CD4-positive, alpha-beta T cell treated with Interleukin-4 for 1 hour (primary cell): ENCODE results near the gene ITGB5.
A peak's percentile ranks its signal among the peaks of the same experiment; 100 is the strongest.
"Not testable (repeated sequence)": the region's sequence is repeated elsewhere in the genome, so short reads cannot be mapped to it uniquely, and the experiment has no call there.

Experiments
- DNase-seq, 2 donors: peaks; one replicate each; pipeline ENCODE4 v3.0.0-alpha.2; 2020 to 2022

The ITGB5 gene

GRCh38 chr3:124769462-124769861, 117.7 kb downstream of the ITGB5 start:
- DNase-seq = no peak

GRCh38 chr3:124768812-124769211, 118.4 kb downstream of the ITGB5 start:
- DNase-seq = no peak

- no peak for DNase-seq
Measured at GRCh38 chr3:124767691-124768090, 119.5 kb downstream of the ITGB5 start.

- DNase-seq = no peak
Measured at GRCh38 chr3:124767264-124767663, 119.9 kb downstream of the ITGB5 start.

GRCh38 chr3:124766113-124767095, 120.8 kb downstream of the ITGB5 start:
- DNase-seq = no peak

- DNase-seq = no peak
Measured at GRCh38 chr3:124765197-124765840, 121.8 kb downstream of the ITGB5 start.

- DNase-seq = no peak
Measured at GRCh38 chr3:124764746-124765145, 122.4 kb downstream of the ITGB5 start.

GRCh38 chr3:124763644-124764358, 123.4 kb downstream of the ITGB5 start:
- DNase-seq = no peak

GRCh38 chr3:124763206-124763605, 124.0 kb downstream of the ITGB5 start:
- DNase-seq = no peak

- no peak for DNase-seq
Measured at GRCh38 chr3:124762661-124763011, 124.5 kb downstream of the ITGB5 start.

- no peak for DNase-seq
Measured at GRCh38 chr3:124761935-124762660, 125.1 kb downstream of the ITGB5 start.

GRCh38 chr3:124761250-124761796, 125.8 kb downstream of the ITGB5 start:
- peak; percentile 72 to 74 for DNase-seq

GRCh38 chr3:124760601-124761000, 126.6 kb downstream of the ITGB5 start:
- DNase-seq = no peak

GRCh38 chr3:124759666-124760401, 127.3 kb downstream of the ITGB5 start:
- no peak for DNase-seq

GRCh38 chr3:124758851-124759635, 128.1 kb downstream of the ITGB5 start:
- DNase-seq = no peak

- not testable (repeated sequence) for DNase-seq
Measured at GRCh38 chr3:124757926-124758325, 129.2 kb downstream of the ITGB5 start.

- no peak for DNase-seq
Measured at GRCh38 chr3:124752051-124752450, 135.1 kb downstream of the ITGB5 start.

- no peak for DNase-seq
Measured at GRCh38 chr3:124751501-124751900, 135.7 kb downstream of the ITGB5 start.

GRCh38 chr3:124749877-124750276, 137.3 kb downstream of the ITGB5 start:
- not testable (repeated sequence) for DNase-seq

- DNase-seq = no peak
Measured at GRCh38 chr3:124748560-124749198, 138.5 kb downstream of the ITGB5 start.
